ENCODE measurements around the gene BCAP31. TPM values are rescaled to one million over a fixed set of nuclear protein-coding genes. Genes with fewer than 3 reads are reported as not detected.

The BCAP31 gene
- total and polyA plus RNA-seq, 2 of the 13 experiments (the other 11 are each of a cell fraction or from before 2014, with no cell fraction given), result 139 to 178 TPM

GRCh38 chrX:153728095-153728494, 3.9 kb upstream of the BCAP31 start (continued):
- no peak for TF ChIP-seq MIER3 (CRISPR knock-in tag; IDR thresholded peaks at IDR 0.05; ENCODE audit: borderline replicate concordance)
- no peak for TF ChIP-seq NFE2L1 (CRISPR knock-in tag; IDR thresholded peaks at IDR 0.05; ENCODE audit: borderline replicate concordance)
- TF ChIP-seq GRHL1 (CRISPR knock-in tag; conservative IDR thresholded peaks at IDR 0.05), result no peak
- no peak for TF ChIP-seq ZNF414 (CRISPR knock-in tag; IDR thresholded peaks at IDR 0.05)
- TF ChIP-seq, protein P1, sequence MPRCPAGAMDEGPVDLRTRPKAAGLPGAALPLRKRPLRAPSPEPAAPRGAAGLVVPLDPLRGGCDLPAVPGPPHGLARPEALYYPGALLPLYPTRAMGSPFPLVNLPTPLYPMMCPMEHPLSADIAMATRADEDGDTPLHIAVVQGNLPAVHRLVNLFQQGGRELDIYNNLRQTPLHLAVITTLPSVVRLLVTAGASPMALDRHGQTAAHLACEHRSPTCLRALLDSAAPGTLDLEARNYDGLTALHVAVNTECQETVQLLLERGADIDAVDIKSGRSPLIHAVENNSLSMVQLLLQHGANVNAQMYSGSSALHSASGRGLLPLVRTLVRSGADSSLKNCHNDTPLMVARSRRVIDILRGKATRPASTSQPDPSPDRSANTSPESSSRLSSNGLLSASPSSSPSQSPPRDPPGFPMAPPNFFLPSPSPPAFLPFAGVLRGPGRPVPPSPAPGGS (CRISPR knock-in tag; IDR thresholded peaks at IDR 0.05), result no peak
- no peak for TF ChIP-seq ZNF550 (CRISPR knock-in tag; IDR thresholded peaks at IDR 0.05; ENCODE audit: borderline replicate concordance)
- TF ChIP-seq NFKBIZ (CRISPR knock-in tag; IDR thresholded peaks at IDR 0.05), result no peak
- TF ChIP-seq, protein P2, sequence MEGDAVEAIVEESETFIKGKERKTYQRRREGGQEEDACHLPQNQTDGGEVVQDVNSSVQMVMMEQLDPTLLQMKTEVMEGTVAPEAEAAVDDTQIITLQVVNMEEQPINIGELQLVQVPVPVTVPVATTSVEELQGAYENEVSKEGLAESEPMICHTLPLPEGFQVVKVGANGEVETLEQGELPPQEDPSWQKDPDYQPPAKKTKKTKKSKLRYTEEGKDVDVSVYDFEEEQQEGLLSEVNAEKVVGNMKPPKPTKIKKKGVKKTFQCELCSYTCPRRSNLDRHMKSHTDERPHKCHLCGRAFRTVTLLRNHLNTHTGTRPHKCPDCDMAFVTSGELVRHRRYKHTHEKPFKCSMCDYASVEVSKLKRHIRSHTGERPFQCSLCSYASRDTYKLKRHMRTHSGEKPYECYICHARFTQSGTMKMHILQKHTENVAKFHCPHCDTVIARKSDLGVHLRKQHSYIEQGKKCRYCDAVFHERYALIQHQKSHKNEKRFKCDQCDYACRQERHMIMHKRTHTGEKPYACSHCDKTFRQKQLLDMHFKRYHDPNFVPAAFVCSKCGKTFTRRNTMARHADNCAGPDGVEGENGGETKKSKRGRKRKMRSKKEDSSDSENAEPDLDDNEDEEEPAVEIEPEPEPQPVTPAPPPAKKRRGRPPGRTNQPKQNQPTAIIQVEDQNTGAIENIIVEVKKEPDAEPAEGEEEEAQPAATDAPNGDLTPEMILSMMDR (CRISPR knock-in tag; IDR thresholded peaks at IDR 0.05), result peak; percentile 50
- TF ChIP-seq STAG1 (CRISPR knock-in tag; IDR thresholded peaks at IDR 0.05), result 0 out of 2 replicates have a peak, but pooled peaks have one; percentile 11
- TF ChIP-seq ZNF670 (CRISPR knock-in tag; IDR thresholded peaks at IDR 0.05; ENCODE audit: borderline replicate concordance), result no peak
- TF ChIP-seq RERE (CRISPR knock-in tag; IDR thresholded peaks at IDR 0.05; ENCODE audit: low read depth), result no peak
- TF ChIP-seq ERF (CRISPR knock-in tag; IDR thresholded peaks at IDR 0.05), result no peak
- 0 out of 4 replicates have a peak, but pooled peaks of 1 of the 2 experiments have one; percentile 19 for TF ChIP-seq POLR2A (IDR thresholded peaks at IDR 0.05; ENCODE audit: insufficient read depth in 1 of 2, low read depth in 2 of 2, low read length in 2 of 2)
- TF ChIP-seq HNF4G (IDR thresholded peaks at IDR 0.05; ENCODE audit: borderline replicate concordance, low read depth, low read length), result peak; percentile 15; the same call in 1 of the 2 replicates
- TF ChIP-seq HNF4G (CRISPR knock-in tag; IDR thresholded peaks at IDR 0.05; ENCODE audit: borderline replicate concordance, low read depth), result 0 out of 2 replicates have a peak, but pooled peaks have one; percentile 35
- TF ChIP-seq SP140L (CRISPR knock-in tag; IDR thresholded peaks at IDR 0.05; ENCODE audit: borderline replicate concordance), result no peak
- TF ChIP-seq, protein P3, sequence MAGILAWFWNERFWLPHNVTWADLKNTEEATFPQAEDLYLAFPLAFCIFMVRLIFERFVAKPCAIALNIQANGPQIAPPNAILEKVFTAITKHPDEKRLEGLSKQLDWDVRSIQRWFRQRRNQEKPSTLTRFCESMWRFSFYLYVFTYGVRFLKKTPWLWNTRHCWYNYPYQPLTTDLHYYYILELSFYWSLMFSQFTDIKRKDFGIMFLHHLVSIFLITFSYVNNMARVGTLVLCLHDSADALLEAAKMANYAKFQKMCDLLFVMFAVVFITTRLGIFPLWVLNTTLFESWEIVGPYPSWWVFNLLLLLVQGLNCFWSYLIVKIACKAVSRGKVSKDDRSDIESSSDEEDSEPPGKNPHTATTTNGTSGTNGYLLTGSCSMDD (CRISPR knock-in tag; IDR thresholded peaks at IDR 0.05), result no peak
- no peak for TF ChIP-seq POLR2AphosphoS5 (IDR thresholded peaks at IDR 0.05; ENCODE audit: low read depth, low read length)

All from HepG2 (cell line).